ENCODE results near the gene SLC22A13. TPM values are rescaled to one million over a fixed set of nuclear protein-coding genes. Genes with fewer than 3 reads are reported as not detected.

SLC22A13 gene
- polyA plus RNA-seq, 1 donor (not counting 4 experiments of a cell fraction or from before 2014, with no cell fraction given): 0.25 TPM

DNA sequence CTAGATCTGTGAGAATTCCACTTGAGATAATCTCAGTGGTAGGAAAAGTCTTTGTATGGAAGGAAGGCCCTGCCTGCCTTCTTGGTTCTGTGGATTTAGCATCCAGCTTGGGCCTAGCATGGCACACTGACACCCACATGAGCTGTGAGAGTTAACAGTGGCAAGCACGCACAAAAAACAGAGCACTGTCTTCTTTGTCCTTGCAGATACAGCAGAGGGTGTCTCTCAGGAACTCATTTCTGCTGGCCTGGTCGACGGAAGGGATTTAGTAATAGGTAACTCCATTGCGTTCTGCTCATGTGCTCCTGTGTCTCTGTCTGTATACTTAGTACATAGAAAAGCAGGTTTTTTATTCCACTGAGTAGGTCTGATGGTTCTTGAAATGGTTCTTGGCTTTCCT, 14.4 kb upstream of the SLC22A13 start:
- Histone ChIP-seq H3K27ac (ENCODE audit: control insufficient read depth, insufficient read depth, low read length) (no peak overlapping the region), H3K9me3 (ENCODE audit: control insufficient read depth, low read depth, low read length) (no peaks in the 10 kb centered on the region), H3K4me1 (ENCODE audit: control insufficient read depth, extremely low read depth, insufficient read depth, low read length) (peaks cover 14% of the 10 kb centered on the region), H4K20me1 (ENCODE audit: control insufficient read depth, extremely low read depth, insufficient read depth, low read length) (peaks cover 13% of the 10 kb centered on the region), H3K36me3 (ENCODE audit: control insufficient read depth in 2 of 2, extremely low read depth in 1 of 2, insufficient read depth in 2 of 2, low read length in 2 of 2) (peaks cover 41 to 78% of the 10 kb centered on the region in 2 experiments), H3K27me3 (ENCODE audit: control insufficient read depth, extremely low read depth, insufficient read depth, low read length) (no peaks in the 10 kb centered on the region), H2AFZ (ENCODE audit: control insufficient read depth, low read length) (no peak overlapping the region), H3K9me1 (ENCODE audit: control insufficient read depth, extremely low read depth, insufficient read depth, low read length) (peaks cover 3% of the 10 kb centered on the region), H3K9ac (ENCODE audit: control insufficient read depth, extremely low read depth, insufficient read depth, low read length) (no peak overlapping the region), H3K79me2 (ENCODE audit: control insufficient read depth, insufficient read depth, low read length) (peaks cover 3% of the 10 kb centered on the region), H3K4me3 (ENCODE audit: control insufficient read depth in 2 of 3, extremely low read depth in 1 of 3, insufficient read depth in 2 of 3, low read depth in 1 of 3, low read length in 3 of 3) (no peak overlapping the region), H3K4me2 (ENCODE audit: control insufficient read depth, extremely low read depth, insufficient read depth, low read depth, low read length) (no peak overlapping the region)
- DNase-seq (ENCODE audit: low read depth, low spot score): no peak
- no peak for FAIRE-seq
- dilution Hi-C loops (cut with MboI; ENCODE audit: extremely low pct_ligation_motif_present, low sequenced_read_pairs): no loop called here
- TF ChIP-seq, protein P1, sequence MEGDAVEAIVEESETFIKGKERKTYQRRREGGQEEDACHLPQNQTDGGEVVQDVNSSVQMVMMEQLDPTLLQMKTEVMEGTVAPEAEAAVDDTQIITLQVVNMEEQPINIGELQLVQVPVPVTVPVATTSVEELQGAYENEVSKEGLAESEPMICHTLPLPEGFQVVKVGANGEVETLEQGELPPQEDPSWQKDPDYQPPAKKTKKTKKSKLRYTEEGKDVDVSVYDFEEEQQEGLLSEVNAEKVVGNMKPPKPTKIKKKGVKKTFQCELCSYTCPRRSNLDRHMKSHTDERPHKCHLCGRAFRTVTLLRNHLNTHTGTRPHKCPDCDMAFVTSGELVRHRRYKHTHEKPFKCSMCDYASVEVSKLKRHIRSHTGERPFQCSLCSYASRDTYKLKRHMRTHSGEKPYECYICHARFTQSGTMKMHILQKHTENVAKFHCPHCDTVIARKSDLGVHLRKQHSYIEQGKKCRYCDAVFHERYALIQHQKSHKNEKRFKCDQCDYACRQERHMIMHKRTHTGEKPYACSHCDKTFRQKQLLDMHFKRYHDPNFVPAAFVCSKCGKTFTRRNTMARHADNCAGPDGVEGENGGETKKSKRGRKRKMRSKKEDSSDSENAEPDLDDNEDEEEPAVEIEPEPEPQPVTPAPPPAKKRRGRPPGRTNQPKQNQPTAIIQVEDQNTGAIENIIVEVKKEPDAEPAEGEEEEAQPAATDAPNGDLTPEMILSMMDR (optimal IDR thresholded peaks at IDR 0.05 in 1 of 3, IDR thresholded peaks at IDR 0.05 in 1 of 3, conservative IDR thresholded peaks at IDR 0.05 in 1 of 3; ENCODE audit: extremely low read depth in 1 of 3, insufficient read depth in 2 of 3, low read length in 3 of 3): no peak

DNA sequence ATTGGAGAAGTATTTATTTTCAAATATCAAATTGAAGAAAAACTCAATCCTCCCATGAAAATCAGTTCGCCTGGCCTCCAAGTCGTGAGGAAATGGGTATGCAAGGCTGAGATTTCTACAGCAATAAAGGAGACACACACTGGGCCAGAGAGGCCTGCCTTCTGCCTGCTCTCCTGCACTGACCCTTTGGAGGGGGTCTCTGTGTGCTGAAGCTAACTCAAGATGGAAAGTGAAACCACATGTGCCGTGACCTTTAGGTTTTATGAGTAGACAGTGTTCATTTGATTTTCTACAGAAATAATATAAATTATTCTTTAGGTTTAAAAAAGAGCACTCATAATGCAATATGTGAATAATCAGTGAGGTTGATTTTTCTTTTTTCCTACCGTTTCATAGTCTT, 11.9 kb upstream of the SLC22A13 start:
- no peaks in the 10 kb centered on the region for H3K9me3 ChIP-seq (ENCODE audit: control insufficient read depth, low read depth, low read length)
- H3K27ac ChIP-seq (ENCODE audit: control insufficient read depth, insufficient read depth, low read length): no peak overlapping the region
- H3K9ac ChIP-seq (ENCODE audit: control insufficient read depth, extremely low read depth, insufficient read depth, low read length): no peak overlapping the region
- no peak for DNase-seq (ENCODE audit: low read depth, low spot score)
- H3K36me3 ChIP-seq (ENCODE audit: control insufficient read depth in 2 of 2, extremely low read depth in 1 of 2, insufficient read depth in 2 of 2, low read length in 2 of 2): peaks cover 45 to 64% of the 10 kb centered on the region in 2 experiments
- H3K79me2 ChIP-seq (ENCODE audit: control insufficient read depth, insufficient read depth, low read length): peaks cover 3% of the 10 kb centered on the region
- TF ChIP-seq EZH2 (IDR thresholded peaks at IDR 0.05; ENCODE audit: low read length): no peak
- TF ChIP-seq, protein P1 (optimal IDR thresholded peaks at IDR 0.05 in 1 of 3, IDR thresholded peaks at IDR 0.05 in 1 of 3, conservative IDR thresholded peaks at IDR 0.05 in 1 of 3; ENCODE audit: extremely low read depth in 1 of 3, insufficient read depth in 2 of 3, low read length in 3 of 3): no peak
- H4K20me1 ChIP-seq (ENCODE audit: control insufficient read depth, extremely low read depth, insufficient read depth, low read length): peaks cover 8% of the 10 kb centered on the region
- H3K27me3 ChIP-seq (ENCODE audit: control insufficient read depth, extremely low read depth, insufficient read depth, low read length): no peaks in the 10 kb centered on the region
- no peak overlapping the region for H2AFZ ChIP-seq (ENCODE audit: control insufficient read depth, low read length)
- FAIRE-seq: no peak
- H3K4me1 ChIP-seq (ENCODE audit: control insufficient read depth, extremely low read depth, insufficient read depth, low read length): no peaks in the 10 kb centered on the region
- dilution Hi-C loops (cut with MboI; ENCODE audit: extremely low pct_ligation_motif_present, low sequenced_read_pairs): no loop called here
- no peak overlapping the region for H3K4me3 ChIP-seq (ENCODE audit: control insufficient read depth in 2 of 3, extremely low read depth in 1 of 3, insufficient read depth in 2 of 3, low read depth in 1 of 3, low read length in 3 of 3)
- H3K4me2 ChIP-seq (ENCODE audit: control insufficient read depth, extremely low read depth, insufficient read depth, low read depth, low read length): no peak overlapping the region
- H3K9me1 ChIP-seq (ENCODE audit: control insufficient read depth, extremely low read depth, insufficient read depth, low read length): no peaks in the 10 kb centered on the region

All from keratinocyte (primary cell).